Urothelium cell line (cell line): ENCODE measurements around the gene GATA5.

Source experiments
- DNase-seq: peaks from one replicate; pipeline ENCODE4 v3.0.0; 2011; ENCODE audit warnings: low spot score, mixed read lengths
- FAIRE-seq: peaks from 2 replicates; lab custom pipeline; 2011; peaks lifted over from hg19 to GRCh38; lab: Jason Lieb, UNC

The GATA5 gene

DNA sequence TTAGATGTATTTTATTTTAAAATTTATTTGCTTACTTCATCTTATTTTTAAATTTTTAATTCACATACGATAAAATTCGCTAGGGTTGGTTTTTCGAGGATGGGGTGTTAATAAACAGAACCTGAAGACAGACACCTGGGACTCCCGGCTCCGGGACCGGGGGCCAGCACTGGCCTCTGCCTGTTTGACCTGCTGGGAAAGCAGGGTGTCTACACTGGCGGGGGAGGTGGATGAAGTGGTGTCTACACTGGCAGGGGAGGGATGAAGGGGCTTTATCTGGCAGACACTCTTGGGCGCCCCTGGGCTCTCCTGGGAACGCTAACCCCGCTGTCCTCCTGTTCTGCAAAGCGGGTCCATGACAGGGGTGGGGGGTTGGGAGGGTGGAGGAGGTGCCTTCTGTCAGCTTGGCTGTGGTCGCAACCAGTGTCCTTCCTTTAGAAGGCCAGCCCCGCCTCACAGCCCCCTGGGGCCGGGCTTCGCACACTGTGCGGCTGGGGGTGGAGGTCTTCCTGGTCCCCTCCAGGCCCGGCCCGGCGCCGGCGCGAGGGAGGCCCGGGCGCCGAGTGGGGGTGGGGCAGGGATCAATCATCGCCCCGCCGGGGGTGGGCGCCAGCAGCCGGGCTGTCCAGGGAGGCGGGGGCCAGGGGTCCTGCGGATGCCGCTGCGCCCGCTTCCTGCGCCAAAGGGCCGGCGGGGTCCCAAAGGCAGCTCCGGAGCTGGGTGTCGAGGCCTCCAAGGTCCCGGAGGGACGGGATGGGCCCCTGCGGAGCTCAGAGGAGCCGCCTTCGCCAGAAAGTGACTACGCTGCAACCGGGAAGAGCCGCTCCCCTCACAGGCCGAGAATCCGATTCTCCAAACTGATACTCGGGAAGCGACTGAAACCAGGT, 1.8 kb downstream of the GATA5 start:
- FAIRE-seq: no peak

DNA sequence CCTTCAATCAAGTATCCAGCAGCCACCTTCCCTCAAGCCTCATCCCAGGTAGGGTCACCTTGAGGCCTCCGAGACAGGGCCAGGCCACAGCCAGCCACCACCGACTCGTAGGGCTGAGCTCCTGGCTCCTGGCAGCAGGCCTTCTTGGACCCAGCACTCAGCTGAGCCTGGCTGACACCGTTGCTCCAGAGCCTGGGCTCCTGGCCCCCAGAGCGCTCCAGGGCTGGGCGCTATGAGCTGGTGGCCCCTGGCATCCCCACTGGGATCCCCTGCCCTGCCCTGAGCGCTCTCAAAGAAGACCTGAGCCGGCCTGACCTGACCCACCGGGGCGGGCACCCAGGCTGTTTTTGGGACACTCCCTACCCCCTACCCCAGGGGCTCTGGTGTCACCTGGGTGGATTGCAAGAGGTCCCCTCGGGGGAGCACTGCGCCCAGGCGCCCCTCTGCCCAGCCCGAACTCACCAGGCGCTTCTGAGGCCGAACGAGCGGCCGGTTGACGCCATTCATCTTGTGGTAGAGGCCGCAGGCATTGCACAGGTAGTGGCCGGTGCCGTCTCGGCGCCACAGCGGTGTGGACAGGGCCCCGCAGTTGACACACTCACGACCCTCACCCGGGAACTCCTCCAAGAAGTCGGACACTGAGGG, 2.7 kb downstream of the GATA5 start:
- FAIRE-seq (no peak), DNase-seq (no peak)

More for the DNA sequence above, 1.8 kb downstream of the GATA5 start:
- no peak for DNase-seq

DNA sequence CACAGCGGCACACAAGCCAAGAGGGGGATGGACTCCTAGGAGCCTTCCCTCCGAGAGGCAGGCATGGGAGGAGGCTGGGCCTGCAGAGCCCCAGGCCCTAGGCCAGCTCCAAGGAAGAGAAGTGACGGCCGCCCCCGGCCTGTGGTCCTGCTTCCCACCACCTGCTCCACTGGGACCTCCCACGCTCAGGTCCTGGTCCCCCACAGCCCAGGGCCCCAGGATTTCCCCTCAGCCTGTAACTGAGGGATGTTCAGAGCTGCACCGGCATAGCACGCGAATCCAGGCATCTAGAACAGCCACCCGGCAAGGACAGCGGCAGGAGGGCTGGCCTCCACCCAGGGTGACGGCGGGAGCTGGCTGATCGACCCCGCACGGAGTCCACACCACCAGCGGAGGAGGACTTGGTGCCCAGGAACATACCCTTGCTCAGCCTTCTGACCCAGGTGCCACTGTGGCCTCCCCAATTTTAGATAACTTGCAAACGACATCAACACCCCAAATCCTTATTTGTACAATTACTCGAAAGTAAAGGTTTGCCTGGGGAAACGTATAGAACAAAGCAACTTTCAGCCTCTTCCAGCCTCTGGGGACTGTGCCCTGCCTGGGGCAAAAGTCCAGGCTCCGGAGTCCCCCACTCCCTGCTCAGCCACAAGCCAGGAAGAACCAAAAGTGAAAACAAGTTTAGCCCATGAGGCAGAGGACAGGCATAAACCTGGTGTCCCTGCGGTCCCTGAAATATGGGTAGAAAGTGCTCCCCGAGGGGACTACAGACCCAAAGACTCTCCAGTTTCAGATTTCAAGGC, 3.5 kb downstream of the GATA5 start:
- FAIRE-seq: no peak
- no peak for DNase-seq

DNA sequence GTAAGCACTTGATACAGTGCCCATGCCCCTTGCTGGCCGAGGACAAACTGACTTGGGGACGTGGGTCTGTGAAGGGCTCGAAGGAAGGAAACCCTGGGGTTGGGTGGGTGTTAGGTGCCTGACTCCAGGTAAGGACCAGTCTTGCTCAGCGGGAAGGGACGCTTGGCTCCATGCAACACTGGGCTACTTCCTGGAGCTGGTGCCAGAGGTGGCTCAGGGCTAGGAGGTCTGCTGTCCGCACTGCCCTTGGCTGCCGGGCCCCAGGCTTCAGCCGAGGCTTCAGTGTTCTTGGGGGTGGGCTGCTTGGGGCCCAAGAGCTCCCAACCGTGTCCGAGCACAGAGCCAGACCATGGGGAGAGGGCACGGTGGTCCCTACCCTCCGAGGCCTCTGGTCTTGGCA, 5.3 kb downstream of the GATA5 start:
- no peak for FAIRE-seq
- DNase-seq: no peak

DNA sequence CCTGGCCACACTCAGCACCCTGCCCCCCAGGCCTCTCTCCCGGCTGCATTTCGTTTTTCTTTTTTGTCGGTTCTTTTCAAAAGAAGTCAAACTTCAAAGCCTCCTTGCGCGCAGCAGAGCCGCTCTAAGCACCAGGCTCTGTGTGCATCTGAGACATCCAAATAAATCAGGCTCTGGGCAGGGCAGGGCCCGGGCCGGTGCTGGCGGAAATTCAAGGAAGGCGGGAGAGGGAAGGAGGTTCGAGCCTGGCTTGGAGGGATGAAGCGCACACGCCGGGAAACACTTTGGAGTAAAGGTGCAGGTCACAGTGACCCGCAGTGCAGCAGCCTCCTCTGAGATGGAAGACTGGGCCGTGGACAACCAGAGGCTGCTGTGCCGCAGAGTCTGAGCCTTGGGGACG, 5.8 kb downstream of the GATA5 start:
- DNase-seq: no peak

DNA sequence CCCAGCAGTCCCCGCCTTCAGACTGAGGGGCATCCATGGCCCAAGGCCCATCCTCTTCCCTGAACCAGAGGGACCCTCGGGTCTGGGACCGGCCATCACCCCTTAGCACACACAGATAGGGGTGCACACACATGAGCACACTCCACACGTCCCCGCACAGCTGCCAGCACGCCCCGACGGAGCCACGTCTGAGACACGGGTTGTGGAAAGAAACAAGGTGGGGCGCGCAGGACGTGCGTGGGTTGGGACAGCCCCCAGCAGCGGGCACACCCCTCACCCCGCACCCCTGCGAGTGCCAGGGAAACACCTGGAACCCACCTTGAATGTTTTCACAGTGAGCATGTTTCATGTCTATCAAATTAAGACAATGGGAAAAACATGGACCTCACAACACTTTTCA, 6.4 kb downstream of the GATA5 start:
- DNase-seq (no peak), FAIRE-seq (peak; percentile 53)

More for the DNA sequence above, 5.8 kb downstream of the GATA5 start:
- no peak for FAIRE-seq

DNA sequence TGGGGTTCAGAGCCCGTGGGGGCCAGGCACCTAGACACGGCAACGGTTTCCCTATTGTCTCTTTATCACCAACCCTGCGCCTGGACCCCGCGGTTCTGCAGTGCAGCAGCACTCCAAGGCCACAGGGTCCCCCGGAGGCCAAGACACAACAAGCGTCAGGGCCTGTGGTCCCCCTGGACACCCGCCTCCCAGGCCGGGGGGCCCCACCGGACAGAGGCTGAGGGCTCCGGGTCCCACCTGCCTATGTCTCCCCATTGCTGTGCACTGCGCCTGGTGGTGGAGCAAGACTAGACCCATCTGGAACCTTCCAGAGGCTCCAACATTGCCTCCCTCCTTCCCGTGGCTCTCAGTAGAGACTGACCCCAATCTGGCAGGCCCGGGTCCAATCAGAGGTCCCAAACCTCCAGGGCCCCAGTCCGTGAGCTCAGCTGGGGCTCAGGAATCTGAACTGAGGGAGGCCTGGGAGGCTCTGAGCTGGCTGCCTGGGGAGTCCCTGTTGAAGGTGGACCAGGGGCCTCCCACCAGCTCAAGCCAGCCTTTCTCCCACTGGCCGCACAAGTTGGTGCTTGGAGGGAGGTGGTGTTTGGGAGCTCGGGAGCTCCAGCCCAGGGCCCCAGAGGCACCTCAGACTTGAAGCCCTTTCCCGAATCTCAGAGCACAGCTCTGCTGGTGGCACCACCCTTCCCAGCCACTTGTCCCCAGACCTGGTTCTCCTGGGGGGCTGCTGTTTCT, 8.8 kb downstream of the GATA5 start:
- DNase-seq: no peak
- no peak for FAIRE-seq

DNA sequence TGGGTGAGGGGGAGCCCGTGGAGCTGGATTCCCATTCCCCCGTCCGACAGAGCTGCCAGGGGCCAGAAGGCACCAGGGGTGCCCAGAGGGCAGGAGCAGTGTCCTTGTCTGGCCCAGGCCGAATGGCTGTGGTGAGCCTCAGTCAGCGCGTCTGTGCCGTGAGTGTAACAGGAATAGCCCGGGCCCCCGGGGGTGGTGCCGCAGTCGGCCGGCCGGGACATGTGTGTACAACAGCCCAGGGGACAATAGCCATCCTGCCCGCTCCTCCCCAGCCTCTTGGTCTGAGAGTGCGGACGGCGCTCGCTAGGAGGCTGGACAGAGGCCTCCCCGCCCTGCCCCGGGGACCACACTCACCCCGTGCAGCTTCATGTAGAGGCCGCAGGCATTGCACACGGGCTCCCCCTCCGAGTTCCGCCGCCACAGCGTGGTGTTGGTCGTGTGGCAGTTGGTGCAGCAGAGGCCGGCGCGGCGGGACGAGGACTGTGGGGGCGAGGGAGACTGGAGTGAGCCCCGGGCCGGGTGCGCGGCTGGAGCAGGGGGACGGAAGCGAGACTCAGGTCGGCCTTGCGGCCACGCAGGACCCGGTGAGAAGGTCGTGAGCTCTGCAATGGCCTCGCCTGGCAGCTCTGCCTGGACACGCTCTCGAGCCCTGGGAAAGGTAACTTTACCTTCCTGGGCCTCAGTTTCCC, 9.6 kb downstream of the GATA5 start:
- DNase-seq (no peak), FAIRE-seq (peak; percentile 75)

DNA sequence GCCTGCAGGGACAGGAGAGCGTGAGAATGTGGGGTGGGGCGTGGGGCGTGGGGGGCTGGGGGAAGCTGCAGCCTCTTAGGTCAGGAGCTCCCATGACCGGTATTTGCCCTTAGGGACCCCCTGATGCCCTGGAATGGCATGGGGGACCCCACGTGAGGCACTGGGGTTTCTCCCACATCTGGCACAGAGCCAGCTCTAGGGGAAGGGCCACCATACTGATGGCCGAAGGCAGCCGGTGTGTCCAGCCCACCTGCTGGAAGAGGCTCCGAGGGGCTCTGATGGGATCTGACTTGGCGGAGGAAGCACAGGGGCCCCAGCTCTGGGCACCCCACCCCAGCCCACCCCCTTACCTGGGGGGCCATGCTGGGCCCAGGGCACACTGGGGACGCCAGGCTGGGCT, 10.8 kb downstream of the GATA5 start:
- FAIRE-seq (no peak), DNase-seq (no peak)

DNA sequence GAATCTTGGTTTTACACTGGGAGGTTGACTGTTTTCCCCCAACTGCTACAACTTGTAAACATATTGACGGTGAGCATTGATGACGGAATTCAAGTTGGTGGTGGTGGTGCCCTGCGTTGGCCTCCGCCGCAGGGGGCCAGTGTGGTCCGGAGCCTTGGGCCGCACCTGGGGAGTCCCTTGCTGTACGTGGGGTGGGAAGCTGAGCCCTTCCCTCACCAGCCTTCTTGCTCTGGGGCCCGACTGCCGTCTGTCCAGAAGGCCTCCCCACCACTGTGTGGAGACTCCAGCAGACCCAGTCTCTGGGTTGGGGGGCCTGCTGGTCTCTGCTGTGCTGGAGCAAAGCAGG, 11.4 kb downstream of the GATA5 start:
- DNase-seq (no peak), FAIRE-seq (peak; percentile 42)

DNA sequence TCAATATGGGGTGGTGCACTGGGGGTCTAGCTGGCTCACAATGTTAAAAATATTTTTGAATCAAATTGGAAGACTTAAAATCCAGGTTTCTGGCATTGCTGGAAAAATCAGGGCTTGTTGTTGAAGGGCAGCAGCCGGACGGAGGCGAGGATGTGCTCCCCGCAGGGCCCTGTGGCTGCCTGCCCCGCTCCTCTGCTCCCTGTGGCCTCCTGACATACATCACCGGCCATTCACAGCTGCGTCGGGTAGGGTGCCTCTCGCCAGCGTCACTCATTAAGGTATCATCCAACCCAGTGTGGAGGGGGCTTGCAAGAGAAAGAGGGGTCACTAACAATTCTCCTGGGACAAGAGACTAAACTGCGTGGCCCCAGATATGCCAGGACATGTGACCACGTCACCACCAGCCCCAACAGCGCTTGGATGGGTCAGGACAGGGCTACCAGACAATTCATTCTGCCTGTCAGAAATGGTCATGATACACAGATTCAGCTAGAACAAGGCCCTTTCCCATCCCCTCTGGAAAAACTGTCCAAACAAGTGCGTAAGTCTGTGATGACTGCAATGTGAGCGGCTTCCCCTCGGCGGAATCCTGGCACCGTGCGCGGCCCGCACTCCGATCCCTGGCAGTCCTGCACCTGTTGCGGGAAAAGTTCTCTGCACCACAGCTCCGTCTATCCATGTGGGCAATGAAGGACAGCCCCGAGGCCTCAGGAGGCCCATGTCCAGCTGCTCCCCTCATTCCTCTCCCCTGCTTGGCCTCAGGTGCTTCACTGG, 12.0 kb downstream of the GATA5 start:
- FAIRE-seq (peak; percentile 72), DNase-seq (no peak)

DNA sequence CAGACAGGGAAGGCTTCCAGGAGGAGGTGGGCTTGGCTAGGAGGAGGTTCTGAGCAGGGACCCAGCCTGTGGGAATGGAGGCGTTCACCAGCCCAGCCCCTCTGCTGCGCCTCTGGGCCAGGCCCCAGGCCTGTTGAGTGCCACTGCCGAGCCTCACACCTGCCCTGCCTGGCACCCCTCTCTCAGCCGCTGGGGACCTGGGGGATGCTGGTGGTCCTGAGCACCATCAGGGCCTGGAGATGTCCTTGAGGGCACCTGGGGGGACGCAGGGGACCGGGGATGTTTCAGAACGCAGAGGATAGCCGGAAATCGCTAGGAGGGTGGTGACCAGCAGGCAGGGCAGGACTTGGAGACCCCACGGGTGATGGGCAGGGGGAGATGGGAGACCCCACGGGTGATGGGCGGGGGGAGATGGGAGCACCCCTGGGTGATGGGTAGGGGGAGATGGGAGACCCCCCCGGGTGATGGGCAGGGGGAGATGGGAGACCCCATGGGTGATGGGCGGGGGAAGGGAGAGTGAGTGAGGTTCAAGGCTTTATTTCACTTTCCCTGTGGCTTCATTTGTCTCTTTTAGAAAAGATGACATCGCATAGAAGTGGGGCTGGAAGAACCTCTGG, 12.7 kb downstream of the GATA5 start:
- DNase-seq: no peak
- FAIRE-seq: no peak

DNA sequence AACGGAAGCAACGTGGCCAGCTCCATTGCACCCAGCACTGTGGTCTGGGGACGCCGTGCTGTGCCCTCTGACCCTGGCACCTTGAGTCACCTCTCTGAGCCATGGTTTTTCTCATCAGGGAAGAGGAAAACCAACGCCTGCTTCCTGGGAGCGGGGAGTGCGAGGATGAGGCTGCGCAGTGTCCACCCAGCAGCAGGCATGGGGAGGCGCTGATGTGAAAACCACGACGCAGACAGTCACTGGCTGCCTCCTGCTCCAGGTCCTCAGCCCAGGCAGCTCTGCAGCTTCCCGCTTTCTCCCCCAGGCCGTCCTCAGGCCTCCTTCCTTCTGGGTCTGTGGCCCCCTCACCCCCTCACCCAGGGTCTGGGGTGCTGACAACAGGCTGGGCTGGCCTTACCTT, 14.0 kb downstream of the GATA5 start:
- FAIRE-seq: no peak

DNA sequence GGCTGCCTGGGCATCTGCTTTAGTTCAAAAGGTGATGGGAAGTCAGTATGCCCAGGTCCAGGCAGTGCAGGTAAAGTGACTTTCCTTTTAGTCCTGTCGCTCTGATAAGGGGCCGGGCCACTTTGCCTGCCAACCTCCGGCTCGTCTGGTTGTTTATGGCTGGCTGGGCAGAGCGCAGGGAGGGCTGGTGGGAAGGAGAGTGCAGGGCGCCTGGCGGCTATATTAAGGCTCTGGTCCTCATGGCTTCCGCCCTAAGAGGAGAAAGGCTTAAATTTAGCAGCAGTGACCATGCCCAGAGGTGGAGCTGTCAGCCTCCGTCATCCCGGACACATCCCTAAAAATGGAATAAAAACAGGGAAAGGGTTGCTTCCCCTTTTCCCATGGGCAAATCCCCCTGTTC, 14.6 kb downstream of the GATA5 start:
- no peak for DNase-seq
- FAIRE-seq: peak; percentile 17

More for the DNA sequence above, 14.0 kb downstream of the GATA5 start:
- DNase-seq: no peak

DNA sequence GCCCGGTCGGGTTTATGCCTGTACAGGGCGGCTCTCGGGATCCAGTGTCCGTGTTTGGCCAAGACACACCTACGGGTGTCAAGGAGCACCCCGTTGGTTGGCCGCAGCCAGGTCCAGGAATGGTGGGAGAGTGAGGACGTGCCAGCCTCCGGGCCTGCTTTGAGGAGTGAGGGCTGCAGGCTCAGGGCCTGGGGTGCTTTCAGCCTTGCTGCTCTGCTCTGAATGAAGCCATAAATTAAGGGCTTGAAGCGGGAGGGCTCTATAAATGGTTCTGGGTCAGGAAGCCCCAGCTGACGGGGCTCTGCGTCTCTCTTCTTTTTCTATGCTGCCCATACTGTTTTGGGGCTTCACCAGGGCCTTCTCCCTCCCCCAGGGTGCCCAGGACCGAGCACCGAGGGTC, 15.1 kb downstream of the GATA5 start:
- FAIRE-seq: no peak
- DNase-seq: no peak

DNA sequence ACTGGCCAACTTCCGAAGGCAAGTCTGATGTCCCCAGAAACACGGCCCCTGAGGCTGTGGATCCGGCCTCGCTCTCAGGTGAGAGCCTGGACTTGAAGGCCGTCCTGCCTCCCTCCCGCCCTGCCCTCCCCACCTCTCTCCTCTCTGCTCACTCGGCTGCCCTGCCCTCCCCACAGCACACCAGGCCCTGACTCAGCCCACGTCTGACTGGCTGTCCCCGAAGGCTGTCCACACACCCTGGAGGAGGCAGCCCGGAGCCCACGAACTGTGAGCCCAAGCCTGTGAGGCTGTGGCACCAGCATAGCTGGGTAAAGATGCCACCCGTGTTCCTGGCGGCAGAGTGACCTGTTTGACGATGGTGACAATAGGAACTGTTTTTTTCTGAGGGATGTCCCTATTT, 16.3 kb downstream of the GATA5 start:
- FAIRE-seq (no peak), DNase-seq (no peak)

DNA sequence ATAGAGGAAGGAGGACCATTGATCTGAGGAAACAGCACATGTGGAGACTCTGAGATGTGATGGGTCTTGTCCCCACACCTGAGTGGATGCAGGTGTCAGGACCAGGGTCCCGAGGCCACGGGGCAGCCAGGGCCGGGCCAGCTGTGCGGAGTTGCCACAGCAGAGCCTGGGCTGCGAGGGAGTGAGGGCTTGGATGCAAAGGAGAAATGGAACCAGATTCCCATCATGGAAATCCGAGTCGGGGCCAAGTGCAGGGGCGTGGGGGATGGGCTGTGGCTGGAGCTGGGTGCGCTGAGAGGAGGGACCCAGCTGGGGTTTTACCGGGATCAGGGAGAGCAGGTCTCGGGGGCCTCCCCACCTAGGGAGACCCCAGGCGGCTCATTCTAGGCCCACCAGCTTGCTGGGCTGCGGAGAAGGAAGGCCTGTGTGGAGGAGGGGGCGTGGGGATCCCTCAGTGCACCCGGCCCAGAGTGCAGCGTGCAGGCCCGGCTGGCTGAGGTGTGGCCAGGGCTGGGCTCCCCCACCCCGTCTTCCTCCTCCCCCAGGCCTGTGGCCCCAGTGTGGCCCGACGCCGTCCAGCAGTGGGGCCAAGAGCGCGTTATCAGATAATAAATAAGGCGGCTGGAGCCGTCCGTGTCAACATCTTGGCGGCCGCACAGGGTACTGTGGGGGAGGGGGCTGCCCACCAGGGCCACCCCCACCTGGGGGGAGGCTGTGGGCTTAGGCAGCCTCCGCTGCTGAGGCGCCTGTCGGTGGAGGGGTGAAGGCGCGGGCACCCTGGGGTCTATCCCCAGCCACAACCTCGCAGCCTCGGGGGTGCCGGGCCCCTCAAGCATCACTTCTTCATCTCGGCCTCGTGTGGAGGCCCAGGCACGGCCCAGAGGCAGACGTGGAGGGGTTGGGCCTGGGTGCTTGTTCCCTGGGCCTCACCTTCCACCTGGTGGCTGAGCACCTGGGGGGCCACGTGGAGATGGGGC, 17.2 kb downstream of the GATA5 start:
- DNase-seq (no peak), FAIRE-seq (no peak)

DNA sequence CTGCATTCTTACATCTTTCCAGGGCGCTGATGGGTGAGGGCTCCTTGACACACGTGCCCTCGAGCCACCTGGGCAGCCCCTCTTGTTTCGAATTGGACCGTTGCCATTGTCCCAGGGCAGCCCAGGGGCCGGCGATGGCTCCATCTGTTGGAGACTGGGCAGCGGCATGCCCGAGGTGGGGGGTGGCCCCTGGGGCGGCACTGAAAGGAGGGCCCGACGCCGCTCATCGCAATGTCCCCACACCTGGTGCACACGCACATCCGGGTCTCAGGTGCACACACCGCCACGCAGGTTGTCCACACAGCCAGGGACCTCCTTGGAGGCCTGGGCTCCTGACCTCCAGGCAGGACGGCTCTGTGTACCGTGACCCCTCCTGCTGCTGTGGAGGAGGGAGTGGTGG, 18.0 kb downstream of the GATA5 start:
- FAIRE-seq (peak; percentile 67), DNase-seq (no peak)
